Measurements from ENCODE around the gene PCCA.

GRCh38 chr13:100493418-100493817 is 404.5 kb downstream of the PCCA start:
- TF ChIP-seq, protein P1, sequence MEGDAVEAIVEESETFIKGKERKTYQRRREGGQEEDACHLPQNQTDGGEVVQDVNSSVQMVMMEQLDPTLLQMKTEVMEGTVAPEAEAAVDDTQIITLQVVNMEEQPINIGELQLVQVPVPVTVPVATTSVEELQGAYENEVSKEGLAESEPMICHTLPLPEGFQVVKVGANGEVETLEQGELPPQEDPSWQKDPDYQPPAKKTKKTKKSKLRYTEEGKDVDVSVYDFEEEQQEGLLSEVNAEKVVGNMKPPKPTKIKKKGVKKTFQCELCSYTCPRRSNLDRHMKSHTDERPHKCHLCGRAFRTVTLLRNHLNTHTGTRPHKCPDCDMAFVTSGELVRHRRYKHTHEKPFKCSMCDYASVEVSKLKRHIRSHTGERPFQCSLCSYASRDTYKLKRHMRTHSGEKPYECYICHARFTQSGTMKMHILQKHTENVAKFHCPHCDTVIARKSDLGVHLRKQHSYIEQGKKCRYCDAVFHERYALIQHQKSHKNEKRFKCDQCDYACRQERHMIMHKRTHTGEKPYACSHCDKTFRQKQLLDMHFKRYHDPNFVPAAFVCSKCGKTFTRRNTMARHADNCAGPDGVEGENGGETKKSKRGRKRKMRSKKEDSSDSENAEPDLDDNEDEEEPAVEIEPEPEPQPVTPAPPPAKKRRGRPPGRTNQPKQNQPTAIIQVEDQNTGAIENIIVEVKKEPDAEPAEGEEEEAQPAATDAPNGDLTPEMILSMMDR (IDR thresholded peaks at IDR 0.05) = no peak
- TF ChIP-seq EZH2 (IDR thresholded peaks at IDR 0.05; ENCODE audit: borderline replicate concordance, insufficient read depth, low read depth, low read length, poor library complexity, severe bottlenecking) = no peak
